Measurements from ENCODE around the gene KDM8.

Gene KDM8

GRCh38 chr16:27216297-27216885 lies 13.1 kb downstream of the KDM8 start:
- FAIRE-seq: no peak
- TF ChIP-seq, protein P1, sequence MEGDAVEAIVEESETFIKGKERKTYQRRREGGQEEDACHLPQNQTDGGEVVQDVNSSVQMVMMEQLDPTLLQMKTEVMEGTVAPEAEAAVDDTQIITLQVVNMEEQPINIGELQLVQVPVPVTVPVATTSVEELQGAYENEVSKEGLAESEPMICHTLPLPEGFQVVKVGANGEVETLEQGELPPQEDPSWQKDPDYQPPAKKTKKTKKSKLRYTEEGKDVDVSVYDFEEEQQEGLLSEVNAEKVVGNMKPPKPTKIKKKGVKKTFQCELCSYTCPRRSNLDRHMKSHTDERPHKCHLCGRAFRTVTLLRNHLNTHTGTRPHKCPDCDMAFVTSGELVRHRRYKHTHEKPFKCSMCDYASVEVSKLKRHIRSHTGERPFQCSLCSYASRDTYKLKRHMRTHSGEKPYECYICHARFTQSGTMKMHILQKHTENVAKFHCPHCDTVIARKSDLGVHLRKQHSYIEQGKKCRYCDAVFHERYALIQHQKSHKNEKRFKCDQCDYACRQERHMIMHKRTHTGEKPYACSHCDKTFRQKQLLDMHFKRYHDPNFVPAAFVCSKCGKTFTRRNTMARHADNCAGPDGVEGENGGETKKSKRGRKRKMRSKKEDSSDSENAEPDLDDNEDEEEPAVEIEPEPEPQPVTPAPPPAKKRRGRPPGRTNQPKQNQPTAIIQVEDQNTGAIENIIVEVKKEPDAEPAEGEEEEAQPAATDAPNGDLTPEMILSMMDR (IDR thresholded peaks at IDR 0.05; ENCODE audit: insufficient read depth, missing control alignments): no peak
- no peak for DNase-seq (ENCODE audit: insufficient read length, low spot score)

GRCh38 chr16:27217256-27217655 lies 13.9 kb downstream of the KDM8 start:
- FAIRE-seq (no peak), DNase-seq (ENCODE audit: insufficient read length, low spot score) (no peak)
- TF ChIP-seq, protein P1 (IDR thresholded peaks at IDR 0.05; ENCODE audit: insufficient read depth, missing control alignments): no peak

GRCh38 chr16:27218756-27219155 lies 15.4 kb downstream of the KDM8 start:
- DNase-seq (ENCODE audit: insufficient read length, low spot score) (no peak), FAIRE-seq (no peak)
- TF ChIP-seq, protein P1 (IDR thresholded peaks at IDR 0.05; ENCODE audit: insufficient read depth, missing control alignments): no peak

DNA sequence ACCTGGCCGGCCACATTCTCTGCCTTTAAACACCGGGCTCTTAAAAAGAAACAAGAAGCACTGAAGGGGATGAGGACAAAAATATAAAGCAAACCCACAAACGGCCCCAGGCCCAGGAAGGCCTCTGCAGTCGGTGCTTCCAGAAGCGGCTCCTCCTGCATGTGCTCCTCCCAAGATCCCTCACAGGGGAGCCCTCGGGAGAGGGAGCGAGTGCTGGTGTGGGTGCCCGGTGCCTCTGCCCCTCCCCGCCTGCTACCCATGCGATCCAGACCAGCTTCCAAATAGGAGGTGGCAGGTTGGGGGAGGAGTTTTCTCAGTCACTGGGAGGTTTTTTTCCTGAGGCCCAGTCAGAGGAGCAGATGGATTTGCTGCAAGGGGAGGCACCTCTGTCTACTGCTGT lies 15.8 kb downstream of the KDM8 start:
- DNase-seq (ENCODE audit: insufficient read length, low spot score) (no peak), FAIRE-seq (no peak)
- TF ChIP-seq, protein P1 (IDR thresholded peaks at IDR 0.05; ENCODE audit: insufficient read depth, missing control alignments): no peak

DNA sequence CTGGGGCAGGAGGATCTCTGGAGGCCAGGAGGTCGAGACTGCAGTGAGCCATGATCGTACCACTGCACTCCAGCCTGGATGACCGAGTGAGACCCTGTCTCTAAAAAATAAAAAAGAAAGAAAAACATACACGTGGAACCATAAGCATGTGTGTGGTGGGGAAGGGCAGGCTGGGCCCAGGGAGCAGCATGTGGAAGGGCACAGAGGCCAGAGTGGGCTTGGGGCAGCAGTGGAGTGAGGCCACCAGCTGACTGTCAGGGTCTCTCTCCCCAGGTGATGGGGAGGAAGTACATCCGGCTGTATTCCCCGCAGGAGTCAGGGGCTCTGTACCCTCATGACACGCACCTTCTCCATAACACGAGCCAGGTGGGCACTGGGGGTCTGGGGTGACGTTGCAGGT lies 16.8 kb downstream of the KDM8 start:
- FAIRE-seq: no peak
- TF ChIP-seq, protein P1 (IDR thresholded peaks at IDR 0.05; ENCODE audit: insufficient read depth, missing control alignments): no peak

GRCh38 chr16:27220527-27220926 lies 17.2 kb downstream of the KDM8 start:
- FAIRE-seq: no peak
- no peak for DNase-seq (ENCODE audit: insufficient read length, low spot score)
- TF ChIP-seq, protein P1 (IDR thresholded peaks at IDR 0.05; ENCODE audit: insufficient read depth, missing control alignments): no peak

More for the DNA sequence above, 16.8 kb downstream of the KDM8 start:
- no peak for DNase-seq (ENCODE audit: insufficient read length, low spot score)

GRCh38 chr16:27220991-27221390 lies 17.7 kb downstream of the KDM8 start:
- no peak for DNase-seq (ENCODE audit: insufficient read length, low spot score)
- TF ChIP-seq, protein P1 (IDR thresholded peaks at IDR 0.05; ENCODE audit: insufficient read depth, missing control alignments): no peak
- FAIRE-seq: no peak
